Measurements from ENCODE around the gene MKS1.

DNA sequence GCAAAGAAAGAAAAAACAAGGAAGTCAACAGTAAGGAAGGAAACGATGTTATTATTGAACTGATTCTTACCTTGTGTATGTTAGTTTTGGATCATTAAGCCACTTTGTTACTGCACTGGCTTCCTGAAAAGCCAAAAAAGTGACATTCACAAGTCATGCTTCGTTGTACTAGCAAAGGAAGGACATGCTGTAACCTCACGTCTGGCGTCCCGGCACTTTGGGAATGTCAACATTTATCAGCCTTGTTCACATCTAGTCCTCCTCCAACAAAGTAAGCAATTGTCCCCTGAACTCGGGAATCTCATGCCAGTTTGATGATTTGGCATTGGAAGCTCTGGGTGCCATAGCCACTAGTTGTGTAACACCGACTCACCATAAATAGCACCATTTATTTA lies 731 bp upstream of the MKS1 start:
- no peak for TF ChIP-seq EZH2phosphoT487 (IDR thresholded peaks at IDR 0.05; ENCODE audit: borderline replicate concordance, low read length)
- TF ChIP-seq, protein P1, sequence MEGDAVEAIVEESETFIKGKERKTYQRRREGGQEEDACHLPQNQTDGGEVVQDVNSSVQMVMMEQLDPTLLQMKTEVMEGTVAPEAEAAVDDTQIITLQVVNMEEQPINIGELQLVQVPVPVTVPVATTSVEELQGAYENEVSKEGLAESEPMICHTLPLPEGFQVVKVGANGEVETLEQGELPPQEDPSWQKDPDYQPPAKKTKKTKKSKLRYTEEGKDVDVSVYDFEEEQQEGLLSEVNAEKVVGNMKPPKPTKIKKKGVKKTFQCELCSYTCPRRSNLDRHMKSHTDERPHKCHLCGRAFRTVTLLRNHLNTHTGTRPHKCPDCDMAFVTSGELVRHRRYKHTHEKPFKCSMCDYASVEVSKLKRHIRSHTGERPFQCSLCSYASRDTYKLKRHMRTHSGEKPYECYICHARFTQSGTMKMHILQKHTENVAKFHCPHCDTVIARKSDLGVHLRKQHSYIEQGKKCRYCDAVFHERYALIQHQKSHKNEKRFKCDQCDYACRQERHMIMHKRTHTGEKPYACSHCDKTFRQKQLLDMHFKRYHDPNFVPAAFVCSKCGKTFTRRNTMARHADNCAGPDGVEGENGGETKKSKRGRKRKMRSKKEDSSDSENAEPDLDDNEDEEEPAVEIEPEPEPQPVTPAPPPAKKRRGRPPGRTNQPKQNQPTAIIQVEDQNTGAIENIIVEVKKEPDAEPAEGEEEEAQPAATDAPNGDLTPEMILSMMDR (conservative IDR thresholded peaks at IDR 0.05; ENCODE audit: low read depth, low read length) = no peak
